ENCODE results near the gene SEPTIN2. TPM values are rescaled to one million over a fixed set of nuclear protein-coding genes. Genes with fewer than 3 reads are reported as not detected.

Gene SEPTIN2
- total and polyA plus RNA-seq, 10 of the 15 experiments (the other 5 are each of a cell fraction or from before 2014, with no cell fraction given) = 169 to 474 (median 269) TPM

DNA sequence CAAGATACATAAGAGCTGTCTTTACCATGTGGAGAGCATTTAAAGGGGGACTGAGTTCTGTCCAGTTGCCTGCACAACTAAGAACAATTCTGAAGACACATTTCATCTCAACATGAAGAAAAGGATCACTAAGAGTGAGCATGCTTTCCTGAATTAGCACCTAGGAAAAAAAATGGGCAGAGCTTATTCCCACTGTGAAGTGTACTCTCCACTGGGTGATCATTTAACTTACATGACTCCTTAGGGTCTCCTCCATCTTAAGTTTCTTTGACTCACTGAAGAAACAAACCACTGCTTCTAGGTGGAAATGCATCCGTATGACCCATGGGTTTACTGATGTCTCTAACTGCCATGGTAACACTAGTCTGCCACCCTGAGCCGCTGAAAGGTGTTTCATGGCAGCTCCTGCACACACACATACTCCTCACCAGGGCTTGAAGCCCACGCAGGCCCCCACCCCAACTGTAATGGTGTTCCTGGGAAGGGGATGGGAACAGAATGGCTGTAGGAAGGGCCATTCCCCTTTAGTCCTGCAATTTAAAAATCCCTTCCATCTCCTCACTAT lies 27.3 kb upstream of the SEPTIN2 start (continued):
- TF ChIP-seq NKRF (conservative IDR thresholded peaks at IDR 0.05) (no peak), SPI1 (IDR thresholded peaks at IDR 0.05; ENCODE audit: borderline replicate concordance, insufficient read depth, low read depth, low read length) (no peak), HDAC2 (IDR thresholded peaks at IDR 0.05) (no peak), PAX5 (IDR thresholded peaks at IDR 0.05; ENCODE audit: borderline replicate concordance, low read depth, low read length) (no peak)
- TF ChIP-seq, protein P1, sequence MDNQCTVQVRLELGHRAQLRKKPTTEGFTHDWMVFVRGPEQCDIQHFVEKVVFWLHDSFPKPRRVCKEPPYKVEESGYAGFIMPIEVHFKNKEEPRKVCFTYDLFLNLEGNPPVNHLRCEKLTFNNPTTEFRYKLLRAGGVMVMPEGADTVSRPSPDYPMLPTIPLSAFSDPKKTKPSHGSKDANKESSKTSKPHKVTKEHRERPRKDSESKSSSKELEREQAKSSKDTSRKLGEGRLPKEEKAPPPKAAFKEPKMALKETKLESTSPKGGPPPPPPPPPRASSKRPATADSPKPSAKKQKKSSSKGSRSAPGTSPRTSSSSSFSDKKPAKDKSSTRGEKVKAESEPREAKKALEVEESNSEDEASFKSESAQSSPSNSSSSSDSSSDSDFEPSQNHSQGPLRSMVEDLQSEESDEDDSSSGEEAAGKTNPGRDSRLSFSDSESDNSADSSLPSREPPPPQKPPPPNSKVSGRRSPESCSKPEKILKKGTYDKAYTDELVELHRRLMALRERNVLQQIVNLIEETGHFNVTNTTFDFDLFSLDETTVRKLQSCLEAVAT (IDR thresholded peaks at IDR 0.05) = no peak
- TF ChIP-seq, protein P2, sequence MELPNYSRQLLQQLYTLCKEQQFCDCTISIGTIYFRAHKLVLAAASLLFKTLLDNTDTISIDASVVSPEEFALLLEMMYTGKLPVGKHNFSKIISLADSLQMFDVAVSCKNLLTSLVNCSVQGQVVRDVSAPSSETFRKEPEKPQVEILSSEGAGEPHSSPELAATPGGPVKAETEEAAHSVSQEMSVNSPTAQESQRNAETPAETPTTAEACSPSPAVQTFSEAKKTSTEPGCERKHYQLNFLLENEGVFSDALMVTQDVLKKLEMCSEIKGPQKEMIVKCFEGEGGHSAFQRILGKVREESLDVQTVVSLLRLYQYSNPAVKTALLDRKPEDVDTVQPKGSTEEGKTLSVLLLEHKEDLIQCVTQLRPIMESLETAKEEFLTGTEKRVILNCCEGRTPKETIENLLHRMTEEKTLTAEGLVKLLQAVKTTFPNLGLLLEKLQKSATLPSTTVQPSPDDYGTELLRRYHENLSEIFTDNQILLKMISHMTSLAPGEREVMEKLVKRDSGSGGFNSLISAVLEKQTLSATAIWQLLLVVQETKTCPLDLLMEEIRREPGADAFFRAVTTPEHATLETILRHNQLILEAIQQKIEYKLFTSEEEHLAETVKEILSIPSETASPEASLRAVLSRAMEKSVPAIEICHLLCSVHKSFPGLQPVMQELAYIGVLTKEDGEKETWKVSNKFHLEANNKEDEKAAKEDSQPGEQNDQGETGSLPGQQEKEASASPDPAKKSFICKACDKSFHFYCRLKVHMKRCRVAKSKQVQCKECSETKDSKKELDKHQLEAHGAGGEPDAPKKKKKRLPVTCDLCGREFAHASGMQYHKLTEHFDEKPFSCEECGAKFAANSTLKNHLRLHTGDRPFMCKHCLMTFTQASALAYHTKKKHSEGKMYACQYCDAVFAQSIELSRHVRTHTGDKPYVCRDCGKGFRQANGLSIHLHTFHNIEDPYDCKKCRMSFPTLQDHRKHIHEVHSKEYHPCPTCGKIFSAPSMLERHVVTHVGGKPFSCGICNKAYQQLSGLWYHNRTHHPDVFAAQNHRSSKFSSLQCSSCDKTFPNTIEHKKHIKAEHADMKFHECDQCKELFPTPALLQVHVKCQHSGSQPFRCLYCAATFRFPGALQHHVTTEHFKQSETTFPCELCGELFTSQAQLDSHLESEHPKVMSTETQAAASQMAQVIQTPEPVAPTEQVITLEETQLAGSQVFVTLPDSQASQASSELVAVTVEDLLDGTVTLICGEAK (IDR thresholded peaks at IDR 0.05; ENCODE audit: borderline replicate concordance) = no peak

Measured in GM12878 (cell line).